IMR-90 (cell line): ENCODE results near the gene CTPS1. TPM values are rescaled to one million over a fixed set of nuclear protein-coding genes. Genes with fewer than 3 reads are reported as not detected.

Experiments
- ATAC-seq: fragments of 200-7000 bp; cut with Tn5 transposase; 2 replicates; pipeline ENCODE4 v1.9.1; 2020; ENCODE audit warnings: low read depth, mild to moderate bottlenecking, moderate library complexity
- BruUV-seq: library from RNA; stranded (reverse); fragments of 400-500 nt; replicated peaks from 2 replicates; lab custom pipeline; 2021; lab: Mats Ljungman, UMichigan
- CTCF ChIA-PET: fragments of 300-600 bp; formaldehyde crosslinking; extraction: SDS; loops from one replicate; lab custom pipeline; 2021; ENCODE audit warnings: antibody characterized with exemption; lab: Yijun Ruan, JAX
- POLR2A ChIA-PET: fragments of 300-600 bp; sonication (Branson Sonifier 250); formaldehyde crosslinking; loops from one replicate; lab custom pipeline; 2022; ENCODE audit warnings: antibody characterized with exemption; ENCODE audit not compliant: unreplicated experiment; lab: Charles Lee
- DNase-seq: peaks from one replicate; pipeline ENCODE4 v3.0.0; 2013
- H2AFZ ChIP-seq: replicated peaks from 2 replicates; pipeline ENCODE3; 2013; ENCODE audit warnings: low read length, mild to moderate bottlenecking; ENCODE audit not compliant: poor library complexity
- H2AK5ac ChIP-seq: 2 replicates; pipeline ENCODE4 v1.6.1; 2013; ENCODE audit warnings: low read depth, low read length, inconsistent platforms
- H2AK9ac ChIP-seq: replicated peaks from 2 replicates; pipeline ENCODE3; 2013; ENCODE audit warnings: mild to moderate bottlenecking, low read depth, low read length, moderate library complexity; ENCODE audit not compliant: poor library complexity
- H2BK120ac ChIP-seq: 2 replicates; pipeline ENCODE4 v1.6.1; 2013; ENCODE audit warnings: low read depth, low read length, inconsistent platforms
- H2BK15ac ChIP-seq: 3 replicates; pipeline ENCODE4 v1.6.1; 2013; ENCODE audit warnings: low read depth, low read length, inconsistent platforms
- H2BK20ac ChIP-seq: 2 replicates; pipeline ENCODE4 v1.6.1; 2013; ENCODE audit warnings: low read depth, mild to moderate bottlenecking, inconsistent platforms, low read length, moderate library complexity
- H2BK5ac ChIP-seq: 2 replicates; pipeline ENCODE4 v1.6.1; 2013; ENCODE audit warnings: mild to moderate bottlenecking, low read depth, low read length, inconsistent platforms; ENCODE audit not compliant: poor library complexity, severe bottlenecking
- H3K14ac ChIP-seq: replicated peaks from 2 replicates; pipeline ENCODE4 v1.6.1; 2013; ENCODE audit warnings: low read depth, low read length, inconsistent platforms
- H3K18ac ChIP-seq: 2 replicates; pipeline ENCODE4 v1.6.1; 2013; ENCODE audit warnings: low read depth, low read length, control low read depth
- H3K23ac ChIP-seq: 2 replicates; pipeline ENCODE4 v1.6.1; 2013; ENCODE audit warnings: low read depth, low read length, inconsistent platforms
- H3K27ac ChIP-seq: 2 replicates; pipeline ENCODE4 v1.5.1; 2013; ENCODE audit warnings: mild to moderate bottlenecking, control low read depth, low read length; ENCODE audit not compliant: insufficient read depth
- H3K27me3 ChIP-seq: 2 replicates; pipeline ENCODE4 v1.6.1; 2013; ENCODE audit warnings: low read length; ENCODE audit not compliant: control insufficient read depth, insufficient read depth
- H3K36me3 ChIP-seq: 2 replicates; pipeline ENCODE4 v1.6.1; 2013; ENCODE audit warnings: low read length, mixed read lengths; ENCODE audit not compliant: control insufficient read depth, insufficient read depth
- H3K4ac ChIP-seq: 2 replicates; pipeline ENCODE4 v1.6.1; 2013; ENCODE audit warnings: low read depth, low read length, inconsistent platforms
- H3K4me1 ChIP-seq: 2 replicates; pipeline ENCODE4 v1.6.1; 2013; ENCODE audit warnings: low read length, mixed read lengths; ENCODE audit not compliant: control insufficient read depth, insufficient read depth
- H3K4me2 ChIP-seq: 2 replicates; pipeline ENCODE4 v1.6.1; 2013; ENCODE audit warnings: low read depth, mild to moderate bottlenecking, control low read depth, low read length, moderate library complexity
- H3K4me3 ChIP-seq: 2 replicates; pipeline ENCODE4 v1.5.1; 2013; ENCODE audit warnings: low read depth, mild to moderate bottlenecking, control low read depth, low read length, moderate library complexity; ENCODE audit not compliant: insufficient read depth
- H3K56ac ChIP-seq: 2 replicates; pipeline ENCODE4 v1.6.1; 2013; ENCODE audit warnings: low read length, inconsistent platforms; ENCODE audit not compliant: insufficient read depth; ENCODE audit errors: extremely low read depth
- H3K79me1 ChIP-seq, 2 experiments: 2 replicates each; pipeline ENCODE4 v1.6.1; 2013; ENCODE audit warnings: low read length in 2 of 2, inconsistent platforms in 1 of 2, low read depth in 1 of 2
- H3K9ac ChIP-seq: 2 replicates; pipeline ENCODE4 v1.6.1; 2013; ENCODE audit warnings: low read depth, low read length, control low read depth
- H3K9me1 ChIP-seq: 2 replicates; pipeline ENCODE4 v1.6.1; 2013; ENCODE audit warnings: low read length, inconsistent platforms; ENCODE audit not compliant: insufficient read depth
- H3K9me3 ChIP-seq: 2 replicates; pipeline ENCODE4 v1.6.1; 2013; ENCODE audit warnings: low read length; ENCODE audit not compliant: control insufficient read depth, insufficient read depth
- H4K20me1 ChIP-seq: 2 replicates; pipeline ENCODE4 v1.6.1; 2013; ENCODE audit warnings: low read length, inconsistent platforms; ENCODE audit not compliant: insufficient read depth
- H4K5ac ChIP-seq: 2 replicates; pipeline ENCODE4 v1.6.1; 2013; ENCODE audit warnings: mild to moderate bottlenecking, low read depth, low read length, control low read depth
- H4K8ac ChIP-seq, 2 experiments: 2 replicates each; pipeline ENCODE4 v1.6.1; 2013; ENCODE audit warnings: low read depth in 2 of 2, low read length in 2 of 2, control low read depth in 1 of 2, inconsistent platforms in 1 of 2
- H4K91ac ChIP-seq: 2 replicates; pipeline ENCODE4 v1.6.1; 2013; ENCODE audit warnings: low read depth, low read length, inconsistent platforms; ENCODE audit not compliant: insufficient read depth
- BHLHE40 ChIP-seq: fragments of 150-350 bp; IDR thresholded peaks from 2 replicates; pipeline ENCODE4 v1.6.1; 2016; ENCODE audit warnings: mild to moderate bottlenecking, low read depth, low read length
- CEBPB ChIP-seq: IDR thresholded peaks from 2 replicates; pipeline ENCODE4 v1.6.1; 2012; ENCODE audit warnings: low read depth, low read length, improper control_type of control experiment
- CHD1 ChIP-seq: IDR thresholded peaks from 2 replicates; pipeline ENCODE4 v1.6.1; 2012; ENCODE audit warnings: low read depth, low read length, improper control_type of control experiment
- CTCF ChIP-seq: conservative IDR thresholded peaks from 2 replicates; pipeline ENCODE4 v1.5.1; 2012; ENCODE audit warnings: mild to moderate bottlenecking, low read depth, low read length, improper control_type of control experiment
- ELK1 ChIP-seq: fragments of 150-350 bp; IDR thresholded peaks from 2 replicates; pipeline ENCODE4 v1.6.1; 2016; ENCODE audit warnings: low read depth, mild to moderate bottlenecking, low read length, moderate library complexity, borderline replicate concordance
- FOS ChIP-seq: fragments of 150-350 bp; IDR thresholded peaks from 2 replicates; pipeline ENCODE4 v1.6.1; 2016; ENCODE audit warnings: low read depth, low read length
- MAFK ChIP-seq: IDR thresholded peaks from 2 replicates; pipeline ENCODE4 v1.6.1; 2012; ENCODE audit warnings: low read depth, low read length, improper control_type of control experiment
- MAZ ChIP-seq: IDR thresholded peaks from 2 replicates; pipeline ENCODE4 v1.6.1; 2012; ENCODE audit warnings: low read depth, mild to moderate bottlenecking, low read length, improper control_type of control experiment, moderate library complexity, borderline replicate concordance
- MXI1 ChIP-seq: IDR thresholded peaks from 2 replicates; pipeline ENCODE4 v1.6.1; 2012; ENCODE audit warnings: low read depth, mild to moderate bottlenecking, low read length, moderate library complexity, borderline replicate concordance
- NFE2L2 ChIP-seq: fragments of 150-350 bp; IDR thresholded peaks from 2 replicates; pipeline ENCODE4 v1.6.1; 2016; ENCODE audit warnings: low read depth, mild to moderate bottlenecking, low read length
- POLR2A ChIP-seq: IDR thresholded peaks from 2 replicates; pipeline ENCODE4 v1.6.1; 2012; ENCODE audit warnings: mild to moderate bottlenecking, low read depth, low read length
- RAD21 ChIP-seq: IDR thresholded peaks from 2 replicates; pipeline ENCODE4 v1.6.1; 2012; ENCODE audit warnings: low read length, improper control_type of control experiment
- RCOR1 ChIP-seq: IDR thresholded peaks from 2 replicates; pipeline ENCODE4 v1.6.1; 2012; ENCODE audit warnings: mild to moderate bottlenecking, low read length, improper control_type of control experiment; ENCODE audit not compliant: insufficient replicate concordance
- RFX5 ChIP-seq: IDR thresholded peaks from 2 replicates; pipeline ENCODE4 v1.8.0; 2012; ENCODE audit warnings: low read depth, mild to moderate bottlenecking, low read length, moderate library complexity
- SMC3 ChIP-seq: fragments of 150-350 bp; IDR thresholded peaks from 2 replicates; pipeline ENCODE4 v1.6.1; 2016; ENCODE audit warnings: low read depth, mild to moderate bottlenecking, antibody characterized with exemption, low read length, moderate library complexity
- USF2 ChIP-seq: fragments of 150-350 bp; IDR thresholded peaks from 2 replicates; pipeline ENCODE4 v1.6.1; 2017; ENCODE audit warnings: mild to moderate bottlenecking, antibody characterized with exemption, low read length, low read depth
- WGBS, 2 experiments: methylation state at CpG; one replicate each; pipeline versions ENCODE4 v1.1.5 to v1.1.7; 2013; ENCODE audit warnings: missing lambda C conversion rate in 2 of 2; ENCODE audit not compliant: insufficient read length in 1 of 2; ENCODE audit errors: extremely low coverage in 2 of 2; 5-methylcytosine and 5-hydroxymethylcytosine counted together
- dilution Hi-C: fragments of 300-500 bp; cut with HindIII; formaldehyde crosslinking; loops from one replicate; pipeline ENCODE4 v1.14.3; 2018; ENCODE audit warnings: low sequenced_read_pairs; ENCODE audit not compliant: unreplicated experiment
- in situ Hi-C: fragments of 300-500 bp; cut with MboI; formaldehyde crosslinking; loops from 3 replicates; pipeline ENCODE4 v1.14.3; 2019; ENCODE audit warnings: low sequenced_read_pairs, inconsistent platforms, mixed read lengths
- intact Hi-C: fragments of 100-400 bp; cut with micrococcal nuclease; formaldehyde crosslinking; loops from 2 replicates; pipeline ENCODE4 v1.10.0; 2022
- polyA plus RNA-seq, 3 experiments: library from polyadenylated mRNA; depleted of rRNA; stranded (reverse); fragments of >200 nt; gene quantifications; 2 replicates each; pipeline ENCODE4 v1.2.3, GENCODE V29; 2012; ENCODE audit warnings: low replicate concordance in 1 of 3
- total RNA-seq: library from RNA; depleted of rRNA; stranded (reverse); fragments of >200 nt; gene quantifications from 2 replicates; pipeline ENCODE4 v1.2.3, GENCODE V29; 2012

The CTPS1 gene
- total and polyA plus RNA-seq, 2 of the 4 experiments (the other 2 are of a cell fraction), result 40.4 to 41.0 TPM

- Histone ChIP-seq H3K36me3 (peaks cover 43% of the 10 kb centered on the region), H3K18ac (no peak overlapping the region), H3K4ac (no peak overlapping the region), H2BK20ac (no peak overlapping the region), H3K9me1 (no peaks in the 10 kb centered on the region), H3K27ac (no peak overlapping the region), H2AK5ac (no peak overlapping the region), H3K56ac (no peak overlapping the region), H3K4me2 (no peak overlapping the region), H3K9ac (no peak overlapping the region), H4K20me1 (no peaks in the 10 kb centered on the region), H2AK9ac (no peak overlapping the region), H4K8ac (no peak overlapping the region), H2BK5ac (no peak overlapping the region), H2BK15ac (no peak overlapping the region), H2AFZ (no peak overlapping the region), H3K9me3 (no peaks in the 10 kb centered on the region), H3K23ac (no peak overlapping the region), H3K27me3 (no peaks in the 10 kb centered on the region), H2BK120ac (no peak overlapping the region), H3K4me3 (no peak overlapping the region), H4K91ac (no peak overlapping the region), H4K5ac (no peak overlapping the region), H3K4me1 (no peaks in the 10 kb centered on the region), H3K14ac (no peak overlapping the region), H3K79me1 (peaks cover 15 to 55% of the 10 kb centered on the region in 2 experiments; a peak in 3 of 4 replicates)
- no TSS peak for BruUV-seq
- intact Hi-C loops (no loop called here), dilution Hi-C loops (no loop called here), in situ Hi-C loops (no loop called here)
- DNase-seq (no peak), ATAC-seq (no peak)
- WGBS, 2 experiments, result 100% methylated on average over 2 of the region's 6 CpGs; no CpG with 5 or more reads in 1 of the 2 experiments
- POLR2A ChIA-PET, result no interaction called here
- CTCF ChIA-PET, result no interaction called here
- TF ChIP-seq MAZ (no peak), POLR2A (no peak), RCOR1 (no peak), MAFK (no peak), RAD21 (no peak), CHD1 (no peak), USF2 (no peak), MXI1 (no peak), FOS (no peak), RFX5 (no peak), SMC3 (no peak), CEBPB (no peak), CTCF (no peak), NFE2L2 (no peak), ELK1 (no peak), BHLHE40 (no peak)
Measured at GRCh38 chr1:41013024-41013423, 33.5 kb downstream of the CTPS1 start.
